Measurements from ENCODE around the gene RAB27A.

- no peak for TF ChIP-seq CTCF (IDR thresholded peaks at IDR 0.05; ENCODE audit: insufficient read depth, low read depth, low read length)
- TF ChIP-seq EZH2 (IDR thresholded peaks at IDR 0.05; ENCODE audit: insufficient read depth, low read length): no peak
These were observed 36.0 kb downstream of the RAB27A start for GRCh38 chr15:55253580-55253979.

Data from astrocyte (in vitro differentiated cells and primary cell).